Measurements from ENCODE around the gene RBM24. TPM values are rescaled to one million over a fixed set of nuclear protein-coding genes. Genes with fewer than 3 reads are reported as not detected.

RBM24 gene
- total and polyA plus RNA-seq, 9 of the 15 experiments (the other 6 are each of a cell fraction or from before 2014, with no cell fraction given) = not detected

DNA sequence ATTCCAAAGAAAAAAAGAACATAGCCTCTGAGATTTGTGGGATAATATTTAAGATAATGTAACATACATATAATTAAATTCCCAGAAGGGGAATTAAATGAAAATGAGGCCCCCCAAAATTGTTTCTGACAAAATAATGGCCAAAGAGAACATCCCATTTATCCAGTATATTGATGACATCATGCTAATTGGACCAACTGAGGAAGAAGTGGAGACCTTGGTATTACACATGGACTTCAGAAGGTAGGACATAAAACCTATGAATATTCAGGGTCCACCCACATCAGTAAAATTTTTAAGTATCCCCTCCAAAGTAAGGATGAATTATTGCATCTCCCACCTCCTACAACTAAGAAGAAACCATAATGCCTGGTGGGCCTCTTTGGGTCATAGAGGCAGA, 15.6 kb upstream of the RBM24 start (continued):
- TF ChIP-seq XRCC5 (IDR thresholded peaks at IDR 0.05; ENCODE audit: low read depth, low read length) = no peak
- no peak for TF ChIP-seq CBX1 (IDR thresholded peaks at IDR 0.05; ENCODE audit: low read depth)
- TF ChIP-seq, protein P1, sequence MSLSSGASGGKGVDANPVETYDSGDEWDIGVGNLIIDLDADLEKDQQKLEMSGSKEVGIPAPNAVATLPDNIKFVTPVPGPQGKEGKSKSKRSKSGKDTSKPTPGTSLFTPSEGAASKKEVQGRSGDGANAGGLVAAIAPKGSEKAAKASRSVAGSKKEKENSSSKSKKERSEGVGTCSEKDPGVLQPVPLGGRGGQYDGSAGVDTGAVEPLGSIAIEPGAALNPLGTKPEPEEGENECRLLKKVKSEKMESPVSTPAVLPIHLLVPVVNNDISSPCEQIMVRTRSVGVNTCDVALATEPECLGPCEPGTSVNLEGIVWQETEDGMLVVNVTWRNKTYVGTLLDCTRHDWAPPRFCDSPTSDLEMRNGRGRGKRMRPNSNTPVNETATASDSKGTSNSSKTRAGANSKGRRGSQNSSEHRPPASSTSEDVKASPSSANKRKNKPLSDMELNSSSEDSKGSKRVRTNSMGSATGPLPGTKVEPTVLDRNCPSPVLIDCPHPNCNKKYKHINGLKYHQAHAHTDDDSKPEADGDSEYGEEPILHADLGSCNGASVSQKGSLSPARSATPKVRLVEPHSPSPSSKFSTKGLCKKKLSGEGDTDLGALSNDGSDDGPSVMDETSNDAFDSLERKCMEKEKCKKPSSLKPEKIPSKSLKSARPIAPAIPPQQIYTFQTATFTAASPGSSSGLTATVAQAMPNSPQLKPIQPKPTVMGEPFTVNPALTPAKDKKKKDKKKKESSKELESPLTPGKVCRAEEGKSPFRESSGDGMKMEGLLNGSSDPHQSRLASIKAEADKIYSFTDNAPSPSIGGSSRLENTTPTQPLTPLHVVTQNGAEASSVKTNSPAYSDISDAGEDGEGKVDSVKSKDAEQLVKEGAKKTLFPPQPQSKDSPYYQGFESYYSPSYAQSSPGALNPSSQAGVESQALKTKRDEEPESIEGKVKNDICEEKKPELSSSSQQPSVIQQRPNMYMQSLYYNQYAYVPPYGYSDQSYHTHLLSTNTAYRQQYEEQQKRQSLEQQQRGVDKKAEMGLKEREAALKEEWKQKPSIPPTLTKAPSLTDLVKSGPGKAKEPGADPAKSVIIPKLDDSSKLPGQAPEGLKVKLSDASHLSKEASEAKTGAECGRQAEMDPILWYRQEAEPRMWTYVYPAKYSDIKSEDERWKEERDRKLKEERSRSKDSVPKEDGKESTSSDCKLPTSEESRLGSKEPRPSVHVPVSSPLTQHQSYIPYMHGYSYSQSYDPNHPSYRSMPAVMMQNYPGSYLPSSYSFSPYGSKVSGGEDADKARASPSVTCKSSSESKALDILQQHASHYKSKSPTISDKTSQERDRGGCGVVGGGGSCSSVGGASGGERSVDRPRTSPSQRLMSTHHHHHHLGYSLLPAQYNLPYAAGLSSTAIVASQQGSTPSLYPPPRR (CRISPR knock-in tag; IDR thresholded peaks at IDR 0.05; ENCODE audit: borderline replicate concordance) = no peak
- no peak for TF ChIP-seq ZNF140 (CRISPR knock-in tag; IDR thresholded peaks at IDR 0.05)
- no peak for TF ChIP-seq HDAC6 (IDR thresholded peaks at IDR 0.05; ENCODE audit: low read depth, low read length)
- TF ChIP-seq ARHGAP35 (IDR thresholded peaks at IDR 0.05; ENCODE audit: partially characterized antibody) = no peak
- TF ChIP-seq ZNF174 (CRISPR knock-in tag; IDR thresholded peaks at IDR 0.05) = no peak
- TF ChIP-seq SNRNP70 (optimal IDR thresholded peaks at IDR 0.05; ENCODE audit: low read depth, low read length) = no peak
- no peak for TF ChIP-seq ETS2 (tag; IDR thresholded peaks at IDR 0.05; ENCODE audit: borderline replicate concordance, poor library complexity, severe bottlenecking)
- no peak for TF ChIP-seq TBL1XR1 (IDR thresholded peaks at IDR 0.05; ENCODE audit: low read length in 2 of 2)
- no peak for TF ChIP-seq MAZ (CRISPR knock-in tag; conservative IDR thresholded peaks at IDR 0.05 in 1 of 2, IDR thresholded peaks at IDR 0.05 in 1 of 2)
- TF ChIP-seq, protein P2, sequence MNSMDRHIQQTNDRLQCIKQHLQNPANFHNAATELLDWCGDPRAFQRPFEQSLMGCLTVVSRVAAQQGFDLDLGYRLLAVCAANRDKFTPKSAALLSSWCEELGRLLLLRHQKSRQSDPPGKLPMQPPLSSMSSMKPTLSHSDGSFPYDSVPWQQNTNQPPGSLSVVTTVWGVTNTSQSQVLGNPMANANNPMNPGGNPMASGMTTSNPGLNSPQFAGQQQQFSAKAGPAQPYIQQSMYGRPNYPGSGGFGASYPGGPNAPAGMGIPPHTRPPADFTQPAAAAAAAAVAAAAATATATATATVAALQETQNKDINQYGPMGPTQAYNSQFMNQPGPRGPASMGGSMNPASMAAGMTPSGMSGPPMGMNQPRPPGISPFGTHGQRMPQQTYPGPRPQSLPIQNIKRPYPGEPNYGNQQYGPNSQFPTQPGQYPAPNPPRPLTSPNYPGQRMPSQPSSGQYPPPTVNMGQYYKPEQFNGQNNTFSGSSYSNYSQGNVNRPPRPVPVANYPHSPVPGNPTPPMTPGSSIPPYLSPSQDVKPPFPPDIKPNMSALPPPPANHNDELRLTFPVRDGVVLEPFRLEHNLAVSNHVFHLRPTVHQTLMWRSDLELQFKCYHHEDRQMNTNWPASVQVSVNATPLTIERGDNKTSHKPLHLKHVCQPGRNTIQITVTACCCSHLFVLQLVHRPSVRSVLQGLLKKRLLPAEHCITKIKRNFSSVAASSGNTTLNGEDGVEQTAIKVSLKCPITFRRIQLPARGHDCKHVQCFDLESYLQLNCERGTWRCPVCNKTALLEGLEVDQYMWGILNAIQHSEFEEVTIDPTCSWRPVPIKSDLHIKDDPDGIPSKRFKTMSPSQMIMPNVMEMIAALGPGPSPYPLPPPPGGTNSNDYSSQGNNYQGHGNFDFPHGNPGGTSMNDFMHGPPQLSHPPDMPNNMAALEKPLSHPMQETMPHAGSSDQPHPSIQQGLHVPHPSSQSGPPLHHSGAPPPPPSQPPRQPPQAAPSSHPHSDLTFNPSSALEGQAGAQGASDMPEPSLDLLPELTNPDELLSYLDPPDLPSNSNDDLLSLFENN (IDR thresholded peaks at IDR 0.05; ENCODE audit: low read depth in 2 of 2, low read length in 2 of 2) = no peak
- TF ChIP-seq NELFE (IDR thresholded peaks at IDR 0.05; ENCODE audit: insufficient read depth, insufficient read length) = no peak
- TF ChIP-seq, protein P3, sequence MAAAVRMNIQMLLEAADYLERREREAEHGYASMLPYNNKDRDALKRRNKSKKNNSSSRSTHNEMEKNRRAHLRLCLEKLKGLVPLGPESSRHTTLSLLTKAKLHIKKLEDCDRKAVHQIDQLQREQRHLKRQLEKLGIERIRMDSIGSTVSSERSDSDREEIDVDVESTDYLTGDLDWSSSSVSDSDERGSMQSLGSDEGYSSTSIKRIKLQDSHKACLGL (CRISPR knock-in tag; IDR thresholded peaks at IDR 0.05; ENCODE audit: borderline replicate concordance, poor library complexity, severe bottlenecking) = no peak
